IPS-18c (cell line): ENCODE measurements around the gene GNAQ.

ENCODE experiments used
- H3K4me3 ChIP-seq: 2 replicates; pipeline ENCODE4 v1.7.0; 2013; ENCODE audit warnings: low read depth, mild to moderate bottlenecking, low read length, moderate library complexity; ENCODE audit not compliant: insufficient read depth
- H3K9me3 ChIP-seq: one replicate; pipeline ENCODE4 v1.6.1; 2013; ENCODE audit warnings: mild to moderate bottlenecking, low read length, moderate library complexity; ENCODE audit not compliant: control insufficient read depth, insufficient read depth

GNAQ gene

GRCh38 chr9:77857513-77858259 lies 173.9 kb downstream of the GNAQ start:
- Histone ChIP-seq H3K9me3 (peaks cover 6% of the 10 kb centered on the region), H3K4me3 (no peak overlapping the region)

GRCh38 chr9:77856615-77857014 lies 175.0 kb downstream of the GNAQ start:
- Histone ChIP-seq H3K4me3 (no peak overlapping the region), H3K9me3 (peaks cover 6% of the 10 kb centered on the region)

GRCh38 chr9:77854916-77855311 lies 176.7 kb downstream of the GNAQ start:
- H3K9me3 ChIP-seq: no peaks in the 10 kb centered on the region
- no peak overlapping the region for H3K4me3 ChIP-seq

GRCh38 chr9:77854258-77854915 lies 177.2 kb downstream of the GNAQ start:
- Histone ChIP-seq H3K9me3 (no peaks in the 10 kb centered on the region), H3K4me3 (no peak overlapping the region)

- no peaks in the 10 kb centered on the region for H3K9me3 ChIP-seq
- no peak overlapping the region for H3K4me3 ChIP-seq
Observed at GRCh38 chr9:77853716-77854115, 177.9 kb downstream of the GNAQ start.

- Histone ChIP-seq H3K9me3 (no peaks in the 10 kb centered on the region), H3K4me3 (no peak overlapping the region)
Observed at GRCh38 chr9:77851882-77852595, 179.6 kb downstream of the GNAQ start.

GRCh38 chr9:77848897-77849296 lies 182.7 kb downstream of the GNAQ start:
- no peak overlapping the region for H3K4me3 ChIP-seq
- no peaks in the 10 kb centered on the region for H3K9me3 ChIP-seq

- H3K4me3 ChIP-seq: no peak overlapping the region
- no peaks in the 10 kb centered on the region for H3K9me3 ChIP-seq
Observed at GRCh38 chr9:77848404-77848803, 183.2 kb downstream of the GNAQ start.

- H3K4me3 ChIP-seq: no peak overlapping the region
- no peaks in the 10 kb centered on the region for H3K9me3 ChIP-seq
Observed at GRCh38 chr9:77847626-77848025, 184.0 kb downstream of the GNAQ start.

GRCh38 chr9:77847059-77847499 lies 184.5 kb downstream of the GNAQ start:
- H3K9me3 ChIP-seq: no peaks in the 10 kb centered on the region
- no peak overlapping the region for H3K4me3 ChIP-seq

- H3K4me3 ChIP-seq: no peak overlapping the region
- H3K9me3 ChIP-seq: no peaks in the 10 kb centered on the region
Observed at GRCh38 chr9:77844415-77844814, 187.2 kb downstream of the GNAQ start.

- Histone ChIP-seq H3K9me3 (no peaks in the 10 kb centered on the region), H3K4me3 (no peak overlapping the region)
Observed at GRCh38 chr9:77843871-77844155, 187.8 kb downstream of the GNAQ start.

- Histone ChIP-seq H3K9me3 (no peaks in the 10 kb centered on the region), H3K4me3 (no peak overlapping the region)
Observed at GRCh38 chr9:77843076-77843870, 188.3 kb downstream of the GNAQ start.

- Histone ChIP-seq H3K9me3 (no peaks in the 10 kb centered on the region), H3K4me3 (no peak overlapping the region)
Observed at GRCh38 chr9:77841739-77842386, 189.7 kb downstream of the GNAQ start.

GRCh38 chr9:77839459-77840140 lies 192.0 kb downstream of the GNAQ start:
- Histone ChIP-seq H3K9me3 (no peaks in the 10 kb centered on the region), H3K4me3 (no peak overlapping the region)

- Histone ChIP-seq H3K9me3 (no peaks in the 10 kb centered on the region), H3K4me3 (no peak overlapping the region)
Observed at GRCh38 chr9:77838986-77839385, 192.6 kb downstream of the GNAQ start.
